ENCODE results near the gene GRIK1. TPM values are rescaled to one million over a fixed set of nuclear protein-coding genes. Genes with fewer than 3 reads are reported as not detected.

The GRIK1 gene
- polyA plus RNA-seq, 1 donor = 1.9 TPM

DNA sequence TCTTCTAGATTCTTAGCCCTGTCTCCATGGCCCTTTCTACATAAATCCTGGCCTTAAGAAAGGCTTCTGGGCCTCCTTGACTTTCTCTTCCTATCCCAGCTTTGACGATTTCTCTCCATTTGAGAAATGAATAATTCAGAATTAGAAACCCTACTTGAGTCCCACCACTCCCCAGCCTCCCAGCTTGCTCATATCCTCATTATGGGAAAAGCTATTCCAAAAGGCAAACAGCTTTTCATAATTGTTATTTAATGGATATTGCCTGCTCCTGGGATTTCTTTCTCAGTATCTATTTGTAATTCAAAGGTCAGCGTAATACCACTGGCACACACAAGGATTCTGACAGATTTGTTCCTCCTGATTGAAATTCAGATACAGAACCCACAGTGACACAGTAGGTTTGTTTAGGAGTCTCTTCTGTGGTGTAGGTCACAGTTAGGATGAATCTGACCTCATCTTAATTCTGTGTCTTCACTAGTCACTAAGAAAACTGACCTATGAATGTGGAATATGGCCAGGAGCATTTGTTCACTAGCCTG is 121.3 kb downstream of the GRIK1 start:
- no peaks in the 10 kb centered on the region for H3K4me1 ChIP-seq (ENCODE audit: control insufficient read depth, insufficient read depth, low read length)
- no peaks in the 10 kb centered on the region for H3K36me3 ChIP-seq (ENCODE audit: control insufficient read depth, insufficient read depth, low read length)
- WGBS (ENCODE audit: insufficient coverage, low lambda C conversion rate) = no CpG with 5 or more reads among the region's 2 CpGs
- H3K27me3 ChIP-seq (ENCODE audit: control insufficient read depth, insufficient read depth, low read length) = no peaks in the 10 kb centered on the region
- no peak overlapping the region for H3K4me3 ChIP-seq (ENCODE audit: low read length)
- H3K27ac ChIP-seq (ENCODE audit: low read length) = no peak overlapping the region
- DNase-seq = no peak
- no peaks in the 10 kb centered on the region for H3K9me3 ChIP-seq (ENCODE audit: control insufficient read depth, low read depth, low read length)

DNA sequence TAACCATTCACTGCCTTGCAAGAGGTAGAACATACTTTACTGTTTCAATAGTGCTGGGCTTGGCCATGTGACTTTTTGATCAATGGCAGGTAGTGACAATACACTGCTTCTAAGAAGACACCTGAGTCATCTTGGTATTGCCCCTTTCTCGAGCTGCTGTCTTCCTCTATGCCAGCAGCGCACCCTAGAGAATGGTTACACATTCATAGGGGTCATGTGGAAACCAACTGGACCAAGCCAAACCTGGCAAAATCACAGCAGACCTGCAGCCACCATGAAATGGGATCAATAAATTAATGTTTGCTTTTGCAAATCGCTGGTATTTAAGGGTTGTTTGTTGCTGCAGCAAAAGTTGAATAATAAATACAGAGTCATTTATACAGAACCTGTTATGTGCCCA is 122.3 kb downstream of the GRIK1 start:
- Histone ChIP-seq H3K9me3 (ENCODE audit: control insufficient read depth, low read depth, low read length) (no peaks in the 10 kb centered on the region), H3K27me3 (ENCODE audit: control insufficient read depth, insufficient read depth, low read length) (no peaks in the 10 kb centered on the region), H3K36me3 (ENCODE audit: control insufficient read depth, insufficient read depth, low read length) (no peaks in the 10 kb centered on the region), H3K27ac (ENCODE audit: low read length) (no peak overlapping the region), H3K4me1 (ENCODE audit: control insufficient read depth, insufficient read depth, low read length) (no peaks in the 10 kb centered on the region), H3K4me3 (ENCODE audit: low read length) (no peak overlapping the region)
- no CpG with 5 or more reads among the region's 3 CpGs for WGBS (ENCODE audit: insufficient coverage, low lambda C conversion rate)
- DNase-seq = no peak

DNA sequence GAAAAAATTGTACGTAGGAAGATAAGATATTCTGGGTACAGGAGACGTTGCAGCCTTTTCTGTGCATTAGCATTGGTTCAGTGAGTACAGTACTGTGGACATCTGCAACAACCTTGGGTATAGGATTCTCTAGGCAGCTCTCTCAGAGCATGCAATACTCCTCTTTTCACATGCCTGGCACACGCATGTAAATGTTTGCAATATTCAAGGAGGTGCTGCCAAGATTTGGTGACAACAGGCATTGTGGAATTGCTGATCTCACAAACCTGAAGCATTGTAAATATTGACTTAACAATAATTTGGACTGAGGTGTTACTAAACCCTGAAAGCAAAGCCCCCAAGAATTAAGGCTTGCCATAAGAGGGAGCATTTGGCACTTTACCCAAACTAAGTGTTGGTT is 126.8 kb downstream of the GRIK1 start:
- no peak overlapping the region for H3K4me3 ChIP-seq (ENCODE audit: low read length)
- no peaks in the 10 kb centered on the region for H3K36me3 ChIP-seq (ENCODE audit: control insufficient read depth, insufficient read depth, low read length)
- no peaks in the 10 kb centered on the region for H3K9me3 ChIP-seq (ENCODE audit: control insufficient read depth, low read depth, low read length)
- H3K4me1 ChIP-seq (ENCODE audit: control insufficient read depth, insufficient read depth, low read length) = no peaks in the 10 kb centered on the region
- no peaks in the 10 kb centered on the region for H3K27me3 ChIP-seq (ENCODE audit: control insufficient read depth, insufficient read depth, low read length)
- H3K27ac ChIP-seq (ENCODE audit: low read length) = no peak overlapping the region
- no peak for DNase-seq
- WGBS (ENCODE audit: insufficient coverage, low lambda C conversion rate) = no CpG with 5 or more reads among the region's 3 CpGs

DNA sequence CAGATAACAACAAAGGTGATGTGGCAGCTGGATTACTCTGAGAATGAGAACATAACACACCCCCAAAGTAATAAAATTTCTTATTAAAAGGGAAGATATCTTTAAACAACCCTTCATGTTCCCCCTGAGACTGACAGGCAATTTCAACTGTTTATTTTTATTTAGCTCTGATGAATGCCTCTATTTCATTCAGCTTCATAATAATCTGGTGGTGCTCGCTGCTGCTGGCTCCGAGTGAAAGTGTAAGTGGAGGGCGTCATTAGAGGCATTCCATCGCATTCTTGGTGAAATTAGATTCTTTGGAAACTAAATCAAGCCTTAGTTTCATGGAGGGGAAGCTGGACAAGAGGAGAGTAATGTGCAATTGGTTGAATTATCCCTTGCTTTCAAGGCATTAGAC is 128.9 kb downstream of the GRIK1 start:
- WGBS (ENCODE audit: insufficient coverage, low lambda C conversion rate) = 60% methylated on average over 2 of the region's 4 CpGs
- Histone ChIP-seq H3K4me3 (ENCODE audit: low read length) (no peak overlapping the region), H3K9me3 (ENCODE audit: control insufficient read depth, low read depth, low read length) (no peaks in the 10 kb centered on the region), H3K4me1 (ENCODE audit: control insufficient read depth, insufficient read depth, low read length) (no peaks in the 10 kb centered on the region), H3K27me3 (ENCODE audit: control insufficient read depth, insufficient read depth, low read length) (no peaks in the 10 kb centered on the region), H3K27ac (ENCODE audit: low read length) (no peak overlapping the region), H3K36me3 (ENCODE audit: control insufficient read depth, insufficient read depth, low read length) (no peaks in the 10 kb centered on the region)
- DNase-seq = no peak

DNA sequence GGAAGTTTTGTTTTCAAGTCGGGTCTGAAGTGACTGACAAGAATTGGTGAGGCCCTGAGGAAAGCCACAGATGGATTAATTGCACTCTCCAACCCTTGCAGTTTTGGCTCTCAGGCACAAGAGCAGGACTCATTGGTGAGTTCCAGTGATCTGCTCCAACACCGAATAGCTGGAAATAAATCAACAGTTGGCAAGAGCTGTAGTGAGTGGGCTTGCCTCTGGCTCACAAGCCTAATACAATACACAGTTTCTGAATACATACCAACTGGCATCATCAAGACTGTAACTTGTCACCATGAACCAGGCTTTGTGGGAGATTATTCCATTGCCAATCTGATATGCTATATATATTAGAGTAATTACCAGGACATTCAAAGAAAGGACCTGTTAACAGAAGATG is 131.6 kb downstream of the GRIK1 start:
- Histone ChIP-seq H3K36me3 (ENCODE audit: control insufficient read depth, insufficient read depth, low read length) (no peaks in the 10 kb centered on the region), H3K4me1 (ENCODE audit: control insufficient read depth, insufficient read depth, low read length) (no peaks in the 10 kb centered on the region), H3K27me3 (ENCODE audit: control insufficient read depth, insufficient read depth, low read length) (no peaks in the 10 kb centered on the region), H3K9me3 (ENCODE audit: control insufficient read depth, low read depth, low read length) (no peaks in the 10 kb centered on the region), H3K4me3 (ENCODE audit: low read length) (no peak overlapping the region), H3K27ac (ENCODE audit: low read length) (no peak overlapping the region)
- 88% methylated on average over 1 of the region's 2 CpGs for WGBS (ENCODE audit: insufficient coverage, low lambda C conversion rate)
- DNase-seq = no peak

DNA sequence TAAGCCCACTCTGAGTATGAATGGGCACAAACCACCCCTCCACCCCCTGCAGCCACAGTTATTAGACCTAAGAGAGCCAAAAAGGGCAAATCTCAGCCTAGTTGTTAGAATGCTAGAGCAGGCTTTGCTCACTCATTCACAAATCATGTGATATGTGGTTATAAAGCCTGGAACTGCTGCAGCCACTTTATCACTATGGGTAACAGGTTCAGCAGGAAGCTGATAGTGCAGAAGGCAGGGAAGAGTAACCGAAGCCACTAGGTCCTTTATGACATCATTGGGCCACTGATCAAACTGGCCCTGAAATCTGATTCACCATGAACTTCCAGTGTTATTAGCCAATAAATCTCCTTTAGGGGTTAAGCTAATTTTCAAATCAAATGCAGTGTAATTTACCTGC is 134.7 kb downstream of the GRIK1 start:
- Histone ChIP-seq H3K27me3 (ENCODE audit: control insufficient read depth, insufficient read depth, low read length) (no peaks in the 10 kb centered on the region), H3K4me3 (ENCODE audit: low read length) (no peak overlapping the region), H3K36me3 (ENCODE audit: control insufficient read depth, insufficient read depth, low read length) (no peaks in the 10 kb centered on the region), H3K27ac (ENCODE audit: low read length) (no peak overlapping the region), H3K4me1 (ENCODE audit: control insufficient read depth, insufficient read depth, low read length) (no peaks in the 10 kb centered on the region), H3K9me3 (ENCODE audit: control insufficient read depth, low read depth, low read length) (no peaks in the 10 kb centered on the region)
- WGBS (ENCODE audit: insufficient coverage, low lambda C conversion rate) = no CpG with 5 or more reads among the region's 1 CpG
- DNase-seq = peak; percentile 3 to 7

DNA sequence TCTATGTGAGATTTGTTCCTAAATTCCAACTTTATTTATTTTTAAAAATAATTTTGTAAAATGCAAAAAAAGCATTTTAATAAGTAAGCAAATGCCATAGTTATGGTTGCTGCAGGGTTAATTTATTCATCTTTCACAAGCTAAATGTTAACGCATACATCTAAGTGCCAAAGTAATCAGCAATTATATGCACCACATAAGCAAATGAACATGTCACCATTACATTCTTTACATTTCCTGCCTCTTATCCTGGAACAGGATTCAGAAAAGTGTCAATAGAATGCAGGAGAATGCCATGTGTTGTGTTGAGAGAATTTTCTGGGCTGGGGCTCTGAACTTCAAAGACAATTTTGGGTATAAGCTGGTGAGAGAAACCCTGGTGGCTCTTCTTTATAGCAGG is 136.6 kb downstream of the GRIK1 start:
- no peaks in the 10 kb centered on the region for H3K27me3 ChIP-seq (ENCODE audit: control insufficient read depth, insufficient read depth, low read length)
- no peaks in the 10 kb centered on the region for H3K36me3 ChIP-seq (ENCODE audit: control insufficient read depth, insufficient read depth, low read length)
- no peaks in the 10 kb centered on the region for H3K4me1 ChIP-seq (ENCODE audit: control insufficient read depth, insufficient read depth, low read length)
- no peak for DNase-seq
- H3K9me3 ChIP-seq (ENCODE audit: control insufficient read depth, low read depth, low read length) = no peaks in the 10 kb centered on the region
- no CpG with 5 or more reads among the region's 1 CpG for WGBS (ENCODE audit: insufficient coverage, low lambda C conversion rate)
- H3K27ac ChIP-seq (ENCODE audit: low read length) = no peak overlapping the region
- no peak overlapping the region for H3K4me3 ChIP-seq (ENCODE audit: low read length)

DNA sequence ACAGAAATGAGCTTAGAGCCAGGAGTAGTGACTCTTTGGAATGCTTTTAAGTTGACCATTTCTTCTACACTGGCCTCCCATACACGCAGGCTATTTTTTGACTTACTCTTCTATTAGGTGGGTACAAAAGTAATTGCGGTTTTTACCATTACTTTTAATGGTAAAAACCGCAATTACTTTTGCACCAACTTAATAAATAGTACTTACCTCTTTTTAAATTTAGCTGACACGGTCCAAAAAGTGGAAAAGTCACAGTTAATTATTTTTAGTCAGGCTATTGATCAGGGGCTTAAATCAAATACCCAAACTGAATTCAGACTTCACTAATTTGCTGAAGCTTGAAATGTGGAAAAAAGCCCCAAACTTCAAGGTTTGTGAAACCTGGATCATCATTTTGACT is 138.7 kb downstream of the GRIK1 start:
- 100% methylated on average over 2 of the region's 4 CpGs for WGBS (ENCODE audit: insufficient coverage, low lambda C conversion rate)
- no peaks in the 10 kb centered on the region for H3K9me3 ChIP-seq (ENCODE audit: control insufficient read depth, low read depth, low read length)
- no peaks in the 10 kb centered on the region for H3K36me3 ChIP-seq (ENCODE audit: control insufficient read depth, insufficient read depth, low read length)
- H3K27me3 ChIP-seq (ENCODE audit: control insufficient read depth, insufficient read depth, low read length) = no peaks in the 10 kb centered on the region
- no peaks in the 10 kb centered on the region for H3K4me1 ChIP-seq (ENCODE audit: control insufficient read depth, insufficient read depth, low read length)
- DNase-seq = no peak
- H3K4me3 ChIP-seq (ENCODE audit: low read length) = no peak overlapping the region
- no peak overlapping the region for H3K27ac ChIP-seq (ENCODE audit: low read length)

DNA sequence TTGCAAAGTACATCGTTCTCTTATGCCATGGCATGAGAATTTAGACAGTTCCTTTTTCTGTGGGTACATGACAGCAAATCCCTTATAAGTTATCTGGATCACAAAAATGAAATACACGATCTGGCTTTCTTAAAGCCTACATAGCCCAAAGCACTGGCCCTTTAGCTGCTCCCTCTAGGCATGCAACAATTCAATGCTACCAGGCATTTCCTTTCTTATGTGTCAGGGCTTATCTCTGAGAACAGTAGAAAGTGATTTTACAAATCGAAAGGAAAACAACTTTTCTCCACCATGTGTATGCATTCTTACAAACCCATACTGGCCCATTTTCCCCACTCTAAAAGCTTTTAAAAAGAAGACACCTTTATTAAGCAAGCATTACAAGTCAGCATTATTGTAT is 139.7 kb downstream of the GRIK1 start:
- WGBS (ENCODE audit: insufficient coverage, low lambda C conversion rate) = 80% methylated on average over 1 of the region's 3 CpGs
- no peaks in the 10 kb centered on the region for H3K36me3 ChIP-seq (ENCODE audit: control insufficient read depth, insufficient read depth, low read length)
- no peaks in the 10 kb centered on the region for H3K27me3 ChIP-seq (ENCODE audit: control insufficient read depth, insufficient read depth, low read length)
- no peak overlapping the region for H3K4me3 ChIP-seq (ENCODE audit: low read length)
- no peak overlapping the region for H3K27ac ChIP-seq (ENCODE audit: low read length)
- H3K4me1 ChIP-seq (ENCODE audit: control insufficient read depth, insufficient read depth, low read length) = no peaks in the 10 kb centered on the region
- no peak for DNase-seq
- no peaks in the 10 kb centered on the region for H3K9me3 ChIP-seq (ENCODE audit: control insufficient read depth, low read depth, low read length)

DNA sequence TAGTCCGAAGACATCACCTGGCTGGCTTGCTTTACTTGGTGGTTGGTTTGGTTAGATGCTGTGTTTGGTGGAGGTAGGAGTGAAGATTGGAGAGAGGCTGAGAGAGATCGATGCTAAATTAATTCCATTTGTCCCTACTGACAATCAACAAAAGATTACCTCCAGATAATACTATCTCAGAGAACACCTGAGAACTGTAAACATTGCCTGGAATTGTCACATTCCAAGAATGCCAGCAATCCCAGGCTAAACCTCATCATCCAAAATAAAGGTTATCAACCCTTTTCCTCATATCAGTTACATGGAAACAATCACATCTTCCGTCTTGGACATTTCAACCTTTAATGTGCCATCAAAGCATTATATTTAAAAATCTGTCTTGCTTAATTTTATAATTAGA is 141.0 kb downstream of the GRIK1 start:
- H3K36me3 ChIP-seq (ENCODE audit: control insufficient read depth, insufficient read depth, low read length) = no peaks in the 10 kb centered on the region

DNA sequence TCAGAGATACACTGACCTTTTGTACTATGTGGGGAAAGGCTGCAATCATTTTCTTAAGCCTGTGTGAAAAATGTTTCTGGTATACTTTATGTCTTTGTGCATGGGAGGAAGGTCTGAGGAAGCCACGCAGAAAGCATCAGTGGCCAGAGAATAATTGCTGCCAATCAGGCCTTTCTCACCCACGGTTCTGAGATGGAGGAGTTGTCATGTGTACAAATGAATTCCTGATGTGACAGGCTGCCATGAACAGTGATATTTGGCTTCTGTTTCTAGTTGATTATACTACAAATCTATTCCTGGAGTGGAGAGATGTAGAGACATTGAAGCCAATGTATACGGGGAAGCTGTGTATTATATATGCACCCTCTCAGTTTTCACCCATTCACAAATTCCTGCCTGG is 142.6 kb downstream of the GRIK1 start:
- H3K4me1 ChIP-seq (ENCODE audit: control insufficient read depth, insufficient read depth, low read length) = no peaks in the 10 kb centered on the region
- no peaks in the 10 kb centered on the region for H3K36me3 ChIP-seq (ENCODE audit: control insufficient read depth, insufficient read depth, low read length)
- no peaks in the 10 kb centered on the region for H3K27me3 ChIP-seq (ENCODE audit: control insufficient read depth, insufficient read depth, low read length)
- H3K4me3 ChIP-seq (ENCODE audit: low read length) = no peak overlapping the region
- no peak overlapping the region for H3K27ac ChIP-seq (ENCODE audit: low read length)
- WGBS (ENCODE audit: insufficient coverage, low lambda C conversion rate) = no CpG with 5 or more reads among the region's 3 CpGs
- H3K9me3 ChIP-seq (ENCODE audit: control insufficient read depth, low read depth, low read length) = no peaks in the 10 kb centered on the region
- DNase-seq = no peak

More for the DNA sequence above, 141.0 kb downstream of the GRIK1 start:
- DNase-seq = no peak
- Histone ChIP-seq H3K4me1 (ENCODE audit: control insufficient read depth, insufficient read depth, low read length) (no peaks in the 10 kb centered on the region), H3K27me3 (ENCODE audit: control insufficient read depth, insufficient read depth, low read length) (no peaks in the 10 kb centered on the region), H3K4me3 (ENCODE audit: low read length) (no peak overlapping the region), H3K9me3 (ENCODE audit: control insufficient read depth, low read depth, low read length) (no peaks in the 10 kb centered on the region), H3K27ac (ENCODE audit: low read length) (no peak overlapping the region)
- WGBS (ENCODE audit: insufficient coverage, low lambda C conversion rate) = 60% methylated on average over 1 of the region's 3 CpGs
